HG03439 (cell line): ENCODE data around the gene KCNJ15.
A peak's percentile ranks its signal among the peaks of the same experiment; 100 is the strongest.

Experiments
- ATAC-seq: cut with Tn5 transposase; IDR thresholded peaks from one replicate; pipeline ENCODE4 v1.9.1; 2021; ENCODE audit warnings: mild to moderate bottlenecking, moderate library complexity; ENCODE audit not compliant: unreplicated experiment

The KCNJ15 gene

GRCh38 chr21:38267136-38267755, 10.5 kb downstream of the KCNJ15 start:
- no peak for ATAC-seq

GRCh38 chr21:38267991-38268863, 11.4 kb downstream of the KCNJ15 start:
- ATAC-seq, result no peak

- peak; percentile 41 for ATAC-seq
These were observed 12.2 kb downstream of the KCNJ15 start for GRCh38 chr21:38268864-38269575.

GRCh38 chr21:38269576-38269936, 12.8 kb downstream of the KCNJ15 start:
- ATAC-seq, result peak; percentile 73

- no peak for ATAC-seq
These were observed 15.4 kb downstream of the KCNJ15 start for GRCh38 chr21:38272215-38272614.

- ATAC-seq, result no peak
These were observed 17.2 kb downstream of the KCNJ15 start for GRCh38 chr21:38273745-38274542.

- ATAC-seq, result no peak
These were observed 20.8 kb downstream of the KCNJ15 start for GRCh38 chr21:38277501-38278131.

GRCh38 chr21:38280454-38280853, 23.7 kb downstream of the KCNJ15 start:
- ATAC-seq, result no peak

GRCh38 chr21:38280867-38281266, 24.1 kb downstream of the KCNJ15 start:
- ATAC-seq, result no peak

GRCh38 chr21:38282921-38283320, 26.1 kb downstream of the KCNJ15 start:
- ATAC-seq, result no peak

GRCh38 chr21:38284216-38284615, 27.4 kb downstream of the KCNJ15 start:
- no peak for ATAC-seq

- ATAC-seq, result no peak
These were observed 30.1 kb downstream of the KCNJ15 start for GRCh38 chr21:38286739-38287471.

GRCh38 chr21:38287476-38287875, 30.7 kb downstream of the KCNJ15 start:
- no peak for ATAC-seq

- ATAC-seq, result no peak
These were observed 33.1 kb downstream of the KCNJ15 start for GRCh38 chr21:38289705-38290485.

- no peak for ATAC-seq
These were observed 34.0 kb downstream of the KCNJ15 start for GRCh38 chr21:38290809-38291208.

GRCh38 chr21:38291874-38292273, 35.1 kb downstream of the KCNJ15 start:
- no peak for ATAC-seq

- ATAC-seq, result no peak
These were observed 36.3 kb downstream of the KCNJ15 start for GRCh38 chr21:38293113-38293512.

- ATAC-seq, result no peak
These were observed 37.0 kb downstream of the KCNJ15 start for GRCh38 chr21:38293765-38294164.

GRCh38 chr21:38294609-38295008, 37.8 kb downstream of the KCNJ15 start:
- ATAC-seq, result no peak
